ENCODE results near the gene TMEM45B.
"Not testable (repeated sequence)": the region's sequence is repeated elsewhere in the genome, so short reads cannot be mapped to it uniquely, and the experiment has no call there.

Gene TMEM45B

DNA sequence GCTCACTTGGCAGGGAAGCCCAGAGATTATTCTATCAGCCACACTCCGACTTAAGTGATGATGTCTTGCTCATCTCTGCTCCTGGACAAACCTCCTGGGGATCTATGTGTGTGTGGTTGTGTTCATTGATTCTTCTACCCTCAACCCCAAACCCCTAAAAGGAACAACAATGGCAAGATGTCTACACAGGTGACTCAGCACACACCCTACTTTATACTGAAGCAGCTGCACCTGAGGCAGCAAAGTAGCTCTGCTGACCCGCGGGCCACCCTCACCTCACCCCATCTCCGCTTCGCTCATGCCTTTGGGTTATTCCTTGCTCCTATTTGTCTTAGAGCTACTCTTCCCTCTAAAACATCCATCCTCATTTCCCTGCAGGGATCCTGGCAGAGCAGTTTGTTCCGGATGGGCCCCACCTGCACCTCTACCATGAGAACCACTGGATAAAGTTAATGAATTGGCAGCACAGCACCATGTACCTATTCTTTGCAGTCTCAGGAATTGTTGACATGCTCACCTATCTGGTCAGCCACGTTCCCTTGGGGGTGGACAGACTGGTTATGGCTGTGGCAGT, 38.7 kb downstream of the TMEM45B start:
- no peak overlapping the region for H3K4me3 ChIP-seq (ENCODE audit: low read length)
- no peak for TF ChIP-seq ZNF274 (IDR thresholded peaks at IDR 0.05; ENCODE audit: low read depth, low read length)

DNA sequence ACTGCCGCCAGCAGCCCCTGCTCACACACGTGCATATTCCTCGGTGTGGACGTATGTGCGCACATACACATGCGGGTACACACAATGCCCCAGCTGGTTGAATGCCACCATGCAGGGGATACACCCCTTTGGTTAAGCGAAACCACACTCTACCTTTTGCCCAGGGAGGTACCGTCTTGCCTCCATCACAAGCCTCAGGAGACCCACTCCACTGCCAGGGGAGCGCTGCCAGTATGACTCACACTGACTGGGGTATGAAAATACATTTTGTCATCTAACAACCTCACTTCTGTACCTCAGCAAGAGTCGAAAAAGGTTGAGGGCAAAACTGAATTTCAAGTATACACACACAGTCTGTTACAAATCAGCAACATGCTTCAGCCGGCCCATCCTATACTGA, 39.4 kb downstream of the TMEM45B start:
- H3K4me3 ChIP-seq (ENCODE audit: low read length): no peak overlapping the region
- TF ChIP-seq ZNF274 (IDR thresholded peaks at IDR 0.05; ENCODE audit: low read depth, low read length): no peak

DNA sequence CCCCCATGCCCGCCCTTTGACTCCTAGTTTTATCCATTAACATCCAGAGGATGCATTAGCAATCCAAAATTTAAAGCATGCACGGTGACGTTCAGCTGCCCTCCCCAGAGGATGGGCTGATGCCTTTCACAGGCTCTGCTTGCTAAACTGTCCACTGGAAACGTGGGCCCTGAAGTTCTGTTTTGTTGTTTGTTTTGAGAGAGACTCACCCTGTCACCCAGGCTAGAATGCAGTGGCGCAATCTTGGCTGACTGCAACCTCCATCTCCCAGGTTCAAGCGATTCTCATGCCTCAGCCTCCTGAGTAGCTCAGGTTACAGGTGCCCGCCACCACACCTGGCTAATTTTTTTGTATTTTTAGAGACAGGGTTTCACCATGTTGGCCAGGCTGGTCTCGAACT, 40.4 kb downstream of the TMEM45B start:
- no peak overlapping the region for H3K4me3 ChIP-seq (ENCODE audit: low read length)
- TF ChIP-seq ZNF274 (IDR thresholded peaks at IDR 0.05; ENCODE audit: low read depth, low read length): no peak

DNA sequence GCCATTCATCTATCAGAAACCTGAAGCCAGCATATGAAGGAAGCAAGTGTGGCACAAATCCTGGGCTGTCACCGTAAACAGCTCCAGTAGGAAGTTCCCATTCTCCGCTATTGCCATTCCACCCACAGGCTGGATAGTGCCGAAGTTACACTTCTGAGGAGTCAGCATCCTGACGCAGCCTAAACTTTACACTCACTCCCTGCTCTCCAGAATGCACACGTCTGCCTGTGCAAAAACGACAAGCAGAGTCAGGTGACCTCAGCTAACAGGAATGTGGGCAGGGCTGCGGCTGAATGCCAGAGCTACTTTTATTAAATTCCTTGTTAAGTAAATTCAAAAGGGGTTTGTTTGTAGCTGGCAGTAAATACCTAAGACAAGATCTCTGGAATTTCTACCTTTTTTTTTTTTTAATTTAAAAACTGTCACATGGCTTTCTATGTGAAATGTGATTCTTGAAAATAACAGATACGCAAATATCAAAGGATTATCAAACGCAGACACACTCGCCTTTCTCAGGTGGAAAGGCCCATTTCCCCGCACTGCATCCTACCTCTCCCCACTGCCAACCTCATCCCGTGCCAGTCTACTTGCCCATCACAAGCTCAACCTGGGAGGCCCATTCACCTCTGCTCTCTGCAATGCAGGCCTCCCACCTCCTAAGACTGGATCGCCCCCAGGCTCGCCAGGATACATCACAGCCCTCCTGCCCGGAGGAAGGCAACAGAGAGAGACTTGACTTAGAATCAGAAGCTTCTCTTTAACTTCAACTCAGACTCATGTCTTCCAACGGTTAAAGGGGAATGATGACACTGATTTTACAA, 46.3 kb downstream of the TMEM45B start:
- no peak for TF ChIP-seq ZNF274 (IDR thresholded peaks at IDR 0.05; ENCODE audit: low read depth, low read length)
- no peak overlapping the region for H3K4me3 ChIP-seq (ENCODE audit: low read length)

DNA sequence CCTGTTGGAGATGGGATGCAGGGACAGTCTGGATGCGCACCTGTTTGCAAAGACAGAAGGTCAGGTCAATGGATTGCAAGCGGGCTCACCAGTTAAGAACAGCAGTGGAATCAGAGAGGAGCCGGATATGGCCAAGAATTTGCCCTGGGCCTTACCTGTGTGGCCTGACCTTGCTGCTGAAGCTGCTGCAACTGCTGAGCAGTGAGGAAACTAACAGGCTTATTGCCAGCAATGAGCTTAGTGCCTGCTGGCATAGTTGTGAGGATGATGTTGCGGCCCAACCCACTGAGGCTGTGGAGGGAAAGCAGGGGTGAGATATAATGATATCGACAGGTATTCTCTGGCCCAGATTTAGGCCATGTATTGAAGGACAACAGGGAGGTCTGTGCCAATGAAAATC, 49.2 kb downstream of the TMEM45B start:
- H3K4me3 ChIP-seq (ENCODE audit: low read length): no peak overlapping the region
- no peak for TF ChIP-seq ZNF274 (IDR thresholded peaks at IDR 0.05; ENCODE audit: low read depth, low read length)

DNA sequence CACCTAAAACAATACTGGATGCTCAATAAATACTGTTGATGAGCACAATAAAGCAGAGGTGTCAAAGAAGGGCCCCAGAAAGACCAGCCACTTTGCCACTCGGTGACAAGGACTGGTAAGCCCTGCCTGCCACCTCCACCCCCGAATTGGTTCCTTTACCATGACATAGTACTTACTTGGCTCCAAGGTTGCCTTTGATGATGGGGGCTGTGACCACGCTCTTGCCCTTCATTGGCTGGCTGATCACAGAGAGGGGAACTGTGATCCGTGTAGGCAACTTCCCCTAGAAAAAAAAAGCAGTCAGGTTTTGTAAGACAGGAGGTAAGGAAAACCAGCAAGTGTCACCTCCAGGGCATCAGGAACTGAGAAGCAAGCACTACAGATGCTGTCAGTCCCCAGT, 50.1 kb downstream of the TMEM45B start:
- H3K4me3 ChIP-seq (ENCODE audit: low read length): no peak overlapping the region
- no peak for TF ChIP-seq ZNF274 (IDR thresholded peaks at IDR 0.05; ENCODE audit: low read depth, low read length)

DNA sequence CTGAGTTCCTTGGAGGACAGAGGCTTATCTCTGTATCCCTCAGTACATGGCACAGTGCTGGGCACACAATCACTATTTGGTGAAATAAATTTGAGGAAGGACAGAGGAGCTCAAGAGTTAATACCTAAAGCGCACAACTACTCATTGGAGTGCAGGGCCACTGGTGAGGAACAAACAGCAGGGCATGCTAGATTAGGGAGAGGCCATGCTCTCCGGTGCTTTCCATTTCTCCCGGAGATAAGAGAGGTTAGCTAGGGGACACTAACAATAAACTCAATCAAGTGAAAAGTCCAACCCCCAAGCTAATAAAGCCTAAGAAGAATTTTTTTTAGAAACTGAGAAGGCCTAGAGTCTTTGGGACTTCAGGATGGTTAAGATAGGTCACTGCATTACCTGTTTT, 50.7 kb downstream of the TMEM45B start:
- TF ChIP-seq ZNF274 (IDR thresholded peaks at IDR 0.05; ENCODE audit: low read depth, low read length): no peak
- H3K4me3 ChIP-seq (ENCODE audit: low read length): no peak overlapping the region

DNA sequence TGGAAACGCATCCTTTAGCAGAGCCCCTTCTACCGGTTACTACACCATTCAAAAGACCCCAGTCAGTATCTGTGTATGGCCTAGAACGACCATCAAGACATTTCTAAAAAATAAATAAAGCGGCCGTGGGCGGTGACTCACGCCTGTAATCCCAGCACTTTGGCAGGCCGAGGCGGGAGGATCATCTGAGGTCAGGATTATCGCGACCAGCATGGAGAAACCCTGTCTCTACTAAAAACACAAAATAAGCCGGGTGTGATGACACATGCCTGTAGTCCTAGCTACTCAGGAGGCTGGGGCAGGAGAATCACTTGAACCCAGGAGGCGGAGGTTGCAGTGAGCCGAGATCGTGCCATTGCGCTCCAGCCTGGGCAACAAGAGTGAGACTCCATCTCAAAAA, 53.0 kb downstream of the TMEM45B start:
- H3K4me3 ChIP-seq (ENCODE audit: low read length): not testable (repeated sequence)

DNA sequence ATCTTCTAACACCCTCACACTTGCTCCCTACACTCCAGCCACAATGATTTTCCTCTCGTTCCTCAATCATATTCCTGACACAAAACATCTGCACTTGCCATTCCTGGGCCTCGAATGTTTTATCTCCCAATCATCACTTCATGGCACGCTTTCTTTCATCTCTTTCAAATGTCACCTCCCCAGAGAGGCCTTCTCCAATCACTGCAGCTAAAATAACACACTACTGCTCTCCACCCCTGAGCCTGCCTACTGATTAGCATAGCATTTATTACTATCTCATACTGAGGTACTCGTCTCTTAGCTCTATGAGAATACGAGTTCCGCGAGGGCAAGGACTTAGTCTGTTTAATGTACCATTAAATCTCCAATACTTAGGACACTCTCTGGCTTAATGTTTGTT, 56.3 kb downstream of the TMEM45B start:
- TF ChIP-seq ZNF274 (IDR thresholded peaks at IDR 0.05; ENCODE audit: low read depth, low read length): no peak
- no peak overlapping the region for H3K4me3 ChIP-seq (ENCODE audit: low read length)

DNA sequence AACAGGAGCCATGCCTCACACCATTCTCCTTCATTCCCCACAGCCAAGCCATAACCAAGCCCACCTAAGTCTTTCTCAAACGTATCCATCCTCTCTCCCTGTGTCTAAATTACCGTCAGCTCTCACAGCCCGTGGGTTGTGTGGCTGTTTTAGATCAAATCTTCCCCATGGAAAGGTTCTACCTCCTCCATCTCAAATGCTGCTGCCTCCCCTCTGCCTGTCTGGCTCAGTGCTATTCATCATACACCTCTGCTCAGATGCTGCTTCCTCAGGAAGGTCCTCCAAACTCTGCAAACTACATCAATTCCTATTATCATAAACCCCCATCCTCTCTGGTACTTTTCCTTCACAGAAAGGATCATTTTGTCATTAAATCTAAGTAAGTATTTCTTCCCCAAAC, 64.7 kb downstream of the TMEM45B start:
- TF ChIP-seq ZNF274 (IDR thresholded peaks at IDR 0.05; ENCODE audit: low read depth, low read length): no peak
- H3K4me3 ChIP-seq (ENCODE audit: low read length): no peak overlapping the region

DNA sequence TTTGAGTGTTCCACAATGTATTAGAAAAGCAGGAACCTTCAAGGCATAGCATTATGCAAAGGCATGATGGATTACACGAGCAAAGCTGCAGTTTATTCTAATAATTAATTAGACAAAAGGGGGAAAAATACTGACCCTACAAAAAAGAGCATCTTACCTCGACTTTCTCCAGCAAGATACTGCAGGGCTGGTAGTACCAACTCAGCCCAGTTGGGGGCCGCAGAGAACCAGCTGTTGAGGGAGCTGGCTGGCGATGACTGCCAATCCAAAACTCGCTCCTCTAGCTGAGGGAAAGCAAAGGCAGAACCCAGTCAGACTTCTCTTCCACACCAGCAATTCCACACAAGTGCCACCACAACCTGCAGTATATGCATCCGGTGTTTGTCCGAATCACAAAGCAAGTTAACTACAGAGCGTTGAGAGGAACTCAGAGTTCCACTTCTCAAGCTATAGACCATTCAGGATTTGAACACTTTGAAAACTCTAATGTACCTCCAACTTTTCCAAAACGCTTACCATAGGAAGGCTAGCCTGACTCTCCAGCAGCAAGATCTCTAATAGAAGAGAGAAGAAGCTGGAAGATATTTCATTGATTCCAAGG, 66.0 kb downstream of the TMEM45B start:
- TF ChIP-seq ZNF274 (IDR thresholded peaks at IDR 0.05; ENCODE audit: low read depth, low read length): no peak
- no peak overlapping the region for H3K4me3 ChIP-seq (ENCODE audit: low read length)

DNA sequence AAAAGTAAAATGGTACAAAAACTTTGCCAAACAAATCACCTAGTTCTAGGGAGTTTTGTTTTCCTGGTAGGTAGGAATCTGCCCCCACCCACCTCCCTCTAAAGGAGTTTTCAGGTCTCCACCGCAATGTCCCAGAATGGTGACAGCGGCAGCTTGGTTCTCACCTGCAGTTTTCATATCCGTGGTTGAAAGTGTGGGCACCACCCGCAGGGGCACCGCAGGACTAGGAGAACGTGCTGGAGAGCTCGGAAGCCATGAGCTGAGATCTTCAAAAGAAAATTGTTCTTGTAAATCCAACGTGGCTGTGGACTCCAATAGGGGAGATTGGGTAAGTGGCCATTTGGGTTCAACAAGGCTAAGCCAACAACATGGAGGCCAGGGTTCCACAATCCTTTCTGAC, 68.9 kb downstream of the TMEM45B start:
- no peak overlapping the region for H3K4me3 ChIP-seq (ENCODE audit: low read length)
- no peak for TF ChIP-seq ZNF274 (IDR thresholded peaks at IDR 0.05; ENCODE audit: low read depth, low read length)

DNA sequence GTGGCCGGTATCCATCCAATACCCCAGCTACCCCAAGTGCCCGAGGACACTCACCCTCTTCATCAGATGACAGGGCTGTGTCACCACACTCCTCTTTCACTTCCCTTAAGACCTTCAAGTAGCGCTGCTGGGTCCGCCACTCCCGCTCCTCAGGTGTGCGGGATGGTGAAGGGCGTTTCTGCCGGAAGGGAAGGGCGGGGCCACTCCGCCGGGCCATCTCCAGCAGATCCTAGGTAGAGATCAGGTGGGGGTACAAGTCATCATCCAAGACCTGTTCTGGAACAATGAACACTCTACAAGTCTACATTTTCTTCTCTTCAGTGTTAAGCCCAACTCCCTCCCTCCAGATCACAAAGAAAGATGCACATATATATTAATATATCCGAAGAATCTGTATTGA, 69.7 kb downstream of the TMEM45B start:
- no peak overlapping the region for H3K4me3 ChIP-seq (ENCODE audit: low read length)
- no peak for TF ChIP-seq ZNF274 (IDR thresholded peaks at IDR 0.05; ENCODE audit: low read depth, low read length)

DNA sequence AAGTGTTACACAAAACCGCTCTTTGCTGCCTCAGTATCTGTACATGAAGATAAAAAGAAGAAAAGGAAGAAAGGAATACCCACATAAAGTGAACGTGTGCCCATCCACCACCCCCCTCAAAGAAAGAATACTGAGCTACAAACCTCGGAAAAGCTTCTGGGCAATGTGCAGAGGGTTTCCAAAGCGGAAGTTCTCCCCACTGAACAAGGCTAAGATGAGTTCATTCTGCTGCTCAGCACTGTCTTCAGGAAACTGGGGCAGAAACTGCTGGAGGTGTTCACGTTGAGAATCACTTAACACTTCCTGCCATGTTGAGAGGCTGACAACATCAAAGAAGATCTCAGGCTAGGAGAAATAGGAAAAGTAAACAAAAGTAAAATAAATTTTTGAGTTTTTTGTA, 72.8 kb downstream of the TMEM45B start:
- no peak for TF ChIP-seq ZNF274 (IDR thresholded peaks at IDR 0.05; ENCODE audit: low read depth, low read length)
- H3K4me3 ChIP-seq (ENCODE audit: low read length): no peak overlapping the region

All from GM08714 (cell line).